ENCODE data around the gene YPEL2. TPM values are rescaled to one million over a fixed set of nuclear protein-coding genes. Genes with fewer than 3 reads are reported as not detected.

The YPEL2 gene
- total RNA-seq, 1 experiment from 2014 or later: 4.1 TPM

GRCh38 chr17:59345476-59345875 lies 14.0 kb downstream of the YPEL2 start:
- DNase-seq: no peak
- intact Hi-C loops (cut with micrococcal nuclease; ENCODE audit: unreplicated experiment): no loop called here
- Mint-ChIP-seq H3K4me3 (ENCODE audit: low read depth, unreplicated experiment) (no peak overlapping the region), H3K27ac (ENCODE audit: unreplicated experiment) (no peak overlapping the region), H3K36me3 (ENCODE audit: insufficient read depth, unreplicated experiment) (no peaks in the 10 kb centered on the region), H3K9me3 (ENCODE audit: low read depth, unreplicated experiment) (no peaks in the 10 kb centered on the region), H3K27me3 (ENCODE audit: unreplicated experiment) (peaks cover 16% of the 10 kb centered on the region), H3K4me1 (ENCODE audit: low read depth, unreplicated experiment) (no peaks in the 10 kb centered on the region)
- no TSS peak for BruUV-seq (replicated peaks)
- TF ChIP-seq, protein P1, sequence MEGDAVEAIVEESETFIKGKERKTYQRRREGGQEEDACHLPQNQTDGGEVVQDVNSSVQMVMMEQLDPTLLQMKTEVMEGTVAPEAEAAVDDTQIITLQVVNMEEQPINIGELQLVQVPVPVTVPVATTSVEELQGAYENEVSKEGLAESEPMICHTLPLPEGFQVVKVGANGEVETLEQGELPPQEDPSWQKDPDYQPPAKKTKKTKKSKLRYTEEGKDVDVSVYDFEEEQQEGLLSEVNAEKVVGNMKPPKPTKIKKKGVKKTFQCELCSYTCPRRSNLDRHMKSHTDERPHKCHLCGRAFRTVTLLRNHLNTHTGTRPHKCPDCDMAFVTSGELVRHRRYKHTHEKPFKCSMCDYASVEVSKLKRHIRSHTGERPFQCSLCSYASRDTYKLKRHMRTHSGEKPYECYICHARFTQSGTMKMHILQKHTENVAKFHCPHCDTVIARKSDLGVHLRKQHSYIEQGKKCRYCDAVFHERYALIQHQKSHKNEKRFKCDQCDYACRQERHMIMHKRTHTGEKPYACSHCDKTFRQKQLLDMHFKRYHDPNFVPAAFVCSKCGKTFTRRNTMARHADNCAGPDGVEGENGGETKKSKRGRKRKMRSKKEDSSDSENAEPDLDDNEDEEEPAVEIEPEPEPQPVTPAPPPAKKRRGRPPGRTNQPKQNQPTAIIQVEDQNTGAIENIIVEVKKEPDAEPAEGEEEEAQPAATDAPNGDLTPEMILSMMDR (IDR thresholded peaks at IDR 0.05; ENCODE audit: unreplicated experiment): no peak
- CTCF ChIA-PET: no interaction called here

- CTCF ChIA-PET: no interaction called here
- BruUV-seq (replicated peaks): no TSS peak
- DNase-seq: no peak
- Mint-ChIP-seq H3K4me1 (ENCODE audit: low read depth, unreplicated experiment) (no peaks in the 10 kb centered on the region), H3K9me3 (ENCODE audit: low read depth, unreplicated experiment) (no peaks in the 10 kb centered on the region), H3K4me3 (ENCODE audit: low read depth, unreplicated experiment) (no peak overlapping the region), H3K27ac (ENCODE audit: unreplicated experiment) (no peak overlapping the region), H3K27me3 (ENCODE audit: unreplicated experiment) (peaks cover 16% of the 10 kb centered on the region), H3K36me3 (ENCODE audit: insufficient read depth, unreplicated experiment) (no peaks in the 10 kb centered on the region)
- TF ChIP-seq, protein P1 (IDR thresholded peaks at IDR 0.05; ENCODE audit: unreplicated experiment): no peak
- intact Hi-C loops (cut with micrococcal nuclease; ENCODE audit: unreplicated experiment): no loop called here
Measured at GRCh38 chr17:59346341-59346740, 14.9 kb downstream of the YPEL2 start.

DNA sequence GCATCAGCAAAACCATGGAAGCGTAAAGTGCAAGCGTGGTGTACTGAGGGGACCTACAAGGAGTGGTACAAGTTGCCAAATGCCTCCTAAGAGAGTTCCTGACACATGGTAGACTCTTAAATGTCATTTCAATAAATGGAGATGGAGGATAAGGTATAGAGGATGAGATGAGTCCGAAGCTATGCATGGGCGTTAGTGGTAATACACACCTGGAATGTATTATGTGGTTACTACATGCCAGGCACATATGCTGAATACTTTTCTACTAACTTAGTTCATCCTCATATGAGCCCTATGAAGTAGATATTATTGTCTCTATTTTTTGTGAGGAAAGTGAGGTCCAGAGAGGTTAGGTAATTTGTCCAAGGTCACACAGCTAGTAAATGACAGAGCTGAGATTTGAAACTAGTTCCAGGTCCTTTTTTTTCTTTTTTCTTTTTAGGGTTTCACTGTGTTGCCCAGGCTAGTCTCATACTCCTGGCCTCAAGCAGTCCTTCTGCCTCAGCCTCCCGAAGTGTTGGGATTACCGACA lies 15.5 kb downstream of the YPEL2 start:
- H3K27me3 Mint-ChIP-seq (ENCODE audit: unreplicated experiment): peaks cover 16% of the 10 kb centered on the region
- H3K4me1 Mint-ChIP-seq (ENCODE audit: low read depth, unreplicated experiment): no peaks in the 10 kb centered on the region
- CTCF ChIA-PET: no interaction called here
- intact Hi-C loops (cut with micrococcal nuclease; ENCODE audit: unreplicated experiment): no loop called here
- no TSS peak for BruUV-seq (replicated peaks)
- no peak overlapping the region for H3K4me3 Mint-ChIP-seq (ENCODE audit: low read depth, unreplicated experiment)
- no peaks in the 10 kb centered on the region for H3K36me3 Mint-ChIP-seq (ENCODE audit: insufficient read depth, unreplicated experiment)
- H3K9me3 Mint-ChIP-seq (ENCODE audit: low read depth, unreplicated experiment): no peaks in the 10 kb centered on the region
- no peak overlapping the region for H3K27ac Mint-ChIP-seq (ENCODE audit: unreplicated experiment)
- TF ChIP-seq, protein P1 (IDR thresholded peaks at IDR 0.05; ENCODE audit: unreplicated experiment): no peak
- no peak for DNase-seq

DNA sequence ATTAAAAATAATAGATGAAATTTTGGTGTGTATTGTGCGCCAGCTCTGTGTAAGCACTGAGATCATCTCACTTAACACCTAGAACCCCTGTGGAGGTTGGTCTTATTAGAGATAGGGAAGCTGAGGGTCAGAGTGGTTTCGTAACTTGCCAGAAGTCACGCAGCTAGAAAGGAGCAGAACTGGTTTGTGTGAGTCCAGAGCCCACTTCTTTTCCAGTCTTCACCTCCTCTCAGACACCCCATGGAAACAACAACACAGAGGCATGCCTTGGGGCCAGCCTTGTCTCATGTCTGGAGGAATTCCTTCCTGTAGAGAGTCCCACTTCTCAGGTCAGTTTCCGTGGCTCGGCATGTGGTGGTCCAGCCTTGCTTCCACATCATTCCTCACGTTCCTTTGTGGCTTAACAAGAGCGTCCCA lies 16.5 kb downstream of the YPEL2 start:
- no peak overlapping the region for H3K27ac Mint-ChIP-seq (ENCODE audit: unreplicated experiment)

More for the DNA sequence above, 16.5 kb downstream of the YPEL2 start:
- CTCF ChIA-PET: no interaction called here
- intact Hi-C loops (cut with micrococcal nuclease; ENCODE audit: unreplicated experiment): no loop called here
- Mint-ChIP-seq H3K27me3 (ENCODE audit: unreplicated experiment) (peaks cover 14% of the 10 kb centered on the region), H3K9me3 (ENCODE audit: low read depth, unreplicated experiment) (no peaks in the 10 kb centered on the region), H3K4me1 (ENCODE audit: low read depth, unreplicated experiment) (no peaks in the 10 kb centered on the region), H3K36me3 (ENCODE audit: insufficient read depth, unreplicated experiment) (no peaks in the 10 kb centered on the region), H3K4me3 (ENCODE audit: low read depth, unreplicated experiment) (no peak overlapping the region)
- BruUV-seq (replicated peaks): no TSS peak
- TF ChIP-seq, protein P1 (IDR thresholded peaks at IDR 0.05; ENCODE audit: unreplicated experiment): no peak
- DNase-seq: no peak
